ENCODE results near the gene MAP1B.
"Not testable (repeated sequence)": the region's sequence is repeated elsewhere in the genome, so short reads cannot be mapped to it uniquely, and the experiment has no call there.

The MAP1B gene

DNA sequence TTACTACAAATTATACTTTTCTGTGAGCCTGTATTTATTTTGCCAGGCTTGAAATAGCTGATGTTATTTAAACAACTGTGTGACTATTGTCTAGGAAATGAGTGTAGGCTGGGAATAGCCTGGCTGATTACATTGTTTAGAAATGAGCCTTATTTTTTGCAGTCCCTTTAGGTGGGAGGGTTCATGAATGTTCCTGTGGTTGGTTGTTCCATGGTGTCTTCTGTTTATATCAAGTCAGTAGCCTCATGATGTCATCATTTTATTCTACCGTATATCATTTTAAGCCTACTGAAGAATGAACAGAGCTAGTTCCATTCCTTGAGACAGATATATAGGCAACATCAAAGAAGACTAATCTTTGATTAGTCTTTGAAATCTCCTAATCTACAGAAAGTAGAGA lies 53.1 kb downstream of the MAP1B start:
- no peak for DNase-seq (ENCODE audit: low read depth in 2 of 2, low spot score in 1 of 2)

DNA sequence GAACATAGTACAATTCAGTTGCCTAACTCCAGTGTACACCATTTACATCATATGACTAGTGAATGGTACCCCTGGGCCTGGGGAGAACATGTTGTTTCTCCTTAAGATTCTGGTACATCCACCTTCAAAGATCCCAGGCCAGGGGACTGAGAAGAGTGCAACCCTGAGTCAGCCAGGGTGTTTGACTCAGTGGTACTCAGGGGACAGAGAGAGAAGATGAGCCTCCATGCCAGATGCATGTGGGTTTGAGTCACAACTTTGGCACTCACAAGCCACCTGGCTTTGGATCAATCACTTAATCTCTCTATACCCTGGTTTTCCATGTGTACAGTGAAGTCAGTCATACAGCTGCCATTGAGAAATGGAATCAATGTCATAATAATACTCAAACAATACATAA lies 53.7 kb downstream of the MAP1B start:
- no peak for DNase-seq (ENCODE audit: low read depth in 2 of 2, low spot score in 1 of 2)

DNA sequence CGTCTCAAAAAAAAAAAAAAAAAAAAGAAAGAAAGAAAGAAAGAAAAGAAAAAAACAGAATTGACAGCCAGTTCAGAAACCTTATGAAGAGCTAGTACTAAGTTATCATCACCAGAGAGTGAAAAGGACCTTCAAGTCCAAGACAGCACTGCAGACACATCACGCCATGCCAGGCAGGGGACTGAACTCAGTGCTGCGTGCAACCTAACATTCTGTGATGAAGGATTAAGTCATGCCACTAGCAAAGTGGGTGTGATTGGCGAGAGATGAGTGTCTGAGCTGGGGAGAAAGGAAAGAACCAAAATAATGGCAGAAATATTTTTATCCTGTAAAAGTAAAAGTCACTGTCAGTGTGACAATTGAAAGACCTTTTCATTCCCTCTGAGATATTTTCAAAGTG lies 54.7 kb downstream of the MAP1B start:
- no peak for DNase-seq (ENCODE audit: low read depth in 2 of 2, low spot score in 1 of 2)

DNA sequence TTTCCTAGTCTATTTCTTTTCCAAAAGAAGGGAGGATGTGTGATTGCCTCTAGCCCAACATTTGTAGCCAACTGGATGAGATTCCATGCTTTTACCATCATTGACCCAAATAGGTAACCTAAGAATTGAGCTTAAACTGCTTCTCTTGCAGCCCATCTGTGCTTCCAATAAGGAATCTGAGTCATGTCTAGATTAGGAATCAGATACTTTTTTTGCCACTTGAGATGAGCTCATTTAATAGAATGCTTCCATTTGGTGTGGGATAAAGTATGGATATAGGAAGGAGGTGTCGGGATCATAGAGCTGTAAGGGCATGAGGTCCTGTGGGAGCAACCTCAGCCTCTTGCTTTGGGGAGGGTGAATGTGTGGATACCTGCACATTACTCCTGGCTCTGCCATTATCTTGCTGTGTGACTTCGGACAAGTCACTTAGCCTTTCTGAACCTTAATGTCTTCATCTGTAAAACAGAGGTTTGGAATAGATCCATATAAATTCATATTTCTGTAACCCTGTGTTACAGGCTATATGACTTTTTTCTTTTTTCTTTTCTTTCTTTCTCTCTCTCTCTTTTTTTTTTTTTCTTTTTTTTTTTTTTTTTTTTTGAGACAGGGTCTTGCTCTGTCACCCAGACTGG lies 56.2 kb downstream of the MAP1B start:
- no peak for DNase-seq (ENCODE audit: low read depth in 2 of 2, low spot score in 1 of 2)

DNA sequence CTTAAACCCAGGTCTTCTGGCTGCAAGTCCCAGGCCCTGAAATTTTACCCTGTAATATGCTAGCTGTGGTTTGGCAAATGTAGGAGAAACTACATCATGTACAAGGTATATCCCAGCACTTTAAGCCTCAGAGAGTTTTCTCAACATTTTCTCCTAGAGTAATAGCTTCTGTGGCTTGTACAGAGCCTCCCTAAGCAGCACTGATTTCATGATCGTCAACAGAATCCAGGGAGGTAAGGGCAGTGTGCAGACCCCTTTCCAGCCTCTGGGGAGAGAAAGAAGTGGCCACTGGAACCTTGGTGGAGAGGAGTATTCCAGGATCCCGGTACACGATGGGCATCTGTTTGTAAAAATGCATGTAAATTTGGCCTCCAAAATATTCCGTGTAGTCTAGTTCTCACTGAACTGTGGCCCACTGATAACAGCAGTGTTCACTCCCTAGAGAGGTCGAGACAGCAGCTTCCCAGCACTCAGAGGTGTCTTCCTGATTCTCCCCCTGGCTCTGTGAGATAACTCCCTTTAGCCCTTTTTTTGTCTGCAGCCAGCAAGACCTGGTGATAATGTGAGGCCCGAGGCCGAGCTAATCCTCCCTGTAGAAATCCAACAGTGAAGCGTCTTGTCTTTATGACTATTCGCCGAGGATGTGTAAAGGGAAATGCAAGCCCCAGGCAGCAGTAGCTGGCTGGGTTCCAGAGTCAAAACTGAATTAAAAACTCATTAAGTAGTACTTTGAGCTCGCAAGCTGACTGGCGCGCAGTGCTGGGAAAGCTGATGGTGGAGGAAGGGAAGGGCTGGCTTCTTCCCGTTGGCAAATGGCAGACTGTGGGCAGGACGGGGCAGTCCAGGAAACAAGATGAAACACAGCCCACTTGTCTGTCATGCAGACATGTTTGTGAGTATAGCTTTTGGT lies 59.0 kb downstream of the MAP1B start:
- DNase-seq (ENCODE audit: low read depth in 2 of 2, low spot score in 1 of 2), result no peak

DNA sequence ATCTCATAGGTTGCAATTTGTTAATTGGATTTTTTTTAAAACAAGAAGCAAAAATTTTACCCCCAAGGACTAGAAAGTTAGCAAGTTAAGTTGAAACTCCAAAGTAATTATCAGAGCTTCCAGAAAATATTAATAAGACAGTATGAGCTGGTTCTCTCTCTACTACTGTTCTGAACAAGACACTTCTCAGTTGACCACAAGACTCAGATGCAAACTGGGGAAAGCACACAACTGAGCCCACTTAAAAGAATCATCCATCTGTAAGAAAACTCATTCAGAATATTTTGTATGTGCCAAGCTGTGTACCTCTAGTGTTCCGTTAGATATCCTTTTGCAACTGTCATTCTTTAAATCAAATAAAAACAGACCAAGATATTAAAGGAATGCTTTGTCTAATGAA lies 60.0 kb downstream of the MAP1B start:
- DNase-seq (ENCODE audit: low read depth in 2 of 2, low spot score in 1 of 2), result no peak

DNA sequence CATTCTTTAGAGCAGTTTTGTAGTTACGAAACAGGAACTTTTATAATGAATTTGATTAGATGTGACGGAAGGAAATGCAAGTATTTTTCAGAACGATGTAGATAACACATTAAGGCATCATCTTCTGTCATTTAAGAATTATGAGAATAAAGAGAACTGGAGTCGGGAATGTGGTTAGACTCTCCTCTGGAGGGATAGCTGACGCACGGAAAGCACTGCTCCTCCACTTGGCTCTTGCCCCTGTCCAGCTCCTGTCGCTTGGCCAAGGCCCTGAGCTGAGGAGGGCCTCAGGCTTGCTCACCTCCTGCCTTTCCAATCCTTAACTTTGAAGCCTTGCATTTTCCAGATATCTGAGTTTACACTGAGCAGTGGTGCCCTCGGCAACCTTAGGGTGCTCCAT lies 60.5 kb downstream of the MAP1B start:
- no peak for DNase-seq (ENCODE audit: low read depth in 2 of 2, low spot score in 1 of 2)

DNA sequence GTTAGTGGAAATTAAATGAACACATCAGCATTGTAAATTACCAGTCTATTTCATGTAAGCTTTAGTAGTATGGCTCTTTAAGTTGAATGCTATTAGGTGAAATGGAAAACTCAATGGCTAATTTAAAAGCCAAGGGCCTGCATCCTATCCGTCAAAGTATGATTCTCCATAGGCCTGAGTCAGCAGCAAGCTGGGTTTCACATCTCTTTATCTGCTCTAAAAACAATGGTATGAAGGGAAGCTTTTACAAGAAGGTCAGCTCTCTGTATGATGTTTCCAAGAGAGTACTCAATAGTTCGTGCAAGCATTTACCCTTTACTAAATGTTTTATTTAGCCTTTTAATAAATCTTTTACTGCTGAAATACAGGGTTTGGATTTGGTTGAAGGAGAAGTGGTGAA lies 62.8 kb downstream of the MAP1B start:
- DNase-seq (ENCODE audit: low read depth in 2 of 2, low spot score in 1 of 2), result no peak

DNA sequence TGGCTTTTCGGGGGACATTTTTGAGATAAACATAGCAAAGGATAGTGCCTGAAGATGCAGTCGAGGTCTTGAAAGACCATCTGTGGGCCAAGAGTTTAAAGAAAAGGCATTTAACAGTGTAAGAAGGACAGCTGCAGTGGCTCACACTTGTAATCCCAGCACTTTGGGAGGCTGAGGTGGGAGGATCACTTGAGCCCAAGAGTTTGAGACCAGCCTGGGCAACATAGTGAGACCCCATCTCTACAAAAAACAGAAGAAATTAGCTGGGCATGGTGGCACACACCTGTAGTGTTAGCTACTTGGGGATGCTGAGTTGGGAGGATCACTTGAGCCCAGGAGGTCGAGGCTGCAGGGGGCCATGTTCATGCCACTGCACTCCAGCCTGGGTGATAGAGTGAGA lies 63.9 kb downstream of the MAP1B start:
- DNase-seq (ENCODE audit: low read depth in 2 of 2, low spot score in 1 of 2), result not testable (repeated sequence)

DNA sequence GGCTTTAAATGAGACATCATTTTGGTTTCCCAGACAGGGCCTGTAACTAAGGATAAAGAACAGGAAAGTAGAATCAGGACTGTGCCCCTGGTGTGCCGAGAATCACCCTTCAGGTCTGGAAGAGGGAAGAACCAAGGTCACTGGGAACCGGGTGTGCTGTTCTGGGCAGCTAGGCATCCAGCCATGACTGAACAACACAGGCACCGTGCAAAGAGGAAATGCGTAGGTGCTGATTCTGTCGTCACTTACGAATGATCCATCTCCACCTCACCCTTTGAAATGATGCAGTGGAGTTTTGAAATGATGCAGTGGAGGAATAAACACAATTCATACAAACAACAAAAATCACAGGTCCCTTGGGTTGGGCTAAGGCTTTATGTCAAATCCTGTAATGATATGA lies 64.4 kb downstream of the MAP1B start:
- no peak for DNase-seq (ENCODE audit: low read depth in 2 of 2, low spot score in 1 of 2)

DNA sequence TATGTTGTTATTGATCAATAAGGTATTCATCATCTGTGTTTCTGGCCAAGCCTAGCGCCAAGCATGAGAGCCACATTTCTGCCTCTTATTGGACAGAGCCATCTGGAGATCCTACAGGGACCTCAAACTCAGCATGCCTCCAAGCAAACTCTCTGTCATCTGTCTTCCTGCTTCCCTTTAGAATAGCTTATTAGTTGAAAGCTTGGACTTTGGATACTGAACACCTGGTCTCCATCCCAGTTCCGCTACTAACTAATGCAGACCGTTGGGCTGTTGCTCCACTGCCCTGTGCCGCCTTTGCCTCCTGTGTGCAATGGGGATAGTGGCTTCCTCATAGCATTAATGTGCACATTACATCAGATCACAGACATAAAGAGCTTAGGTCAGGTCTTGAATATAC lies 65.5 kb downstream of the MAP1B start:
- no peak for DNase-seq (ENCODE audit: low read depth in 2 of 2, low spot score in 1 of 2)

DNA sequence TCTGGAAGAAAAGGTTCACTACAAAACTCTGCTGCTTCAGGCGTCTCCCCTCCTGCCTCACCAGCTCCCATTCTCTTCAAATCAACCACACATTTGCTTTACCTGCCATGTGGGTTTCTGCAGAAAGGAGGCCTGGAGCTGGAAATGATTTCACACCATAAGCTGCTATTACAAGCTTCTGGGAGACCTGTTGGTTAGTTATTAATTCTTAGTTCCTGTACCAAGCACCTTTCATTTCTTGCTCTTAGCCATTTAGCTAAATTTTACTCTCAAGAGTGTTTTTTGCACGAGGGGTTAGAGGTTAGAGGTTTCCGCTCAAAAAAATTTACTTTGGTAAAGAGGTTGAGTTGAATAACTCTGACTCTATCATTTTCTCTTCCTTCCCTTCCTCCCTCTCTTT lies 70.3 kb downstream of the MAP1B start:
- DNase-seq (ENCODE audit: low read depth in 2 of 2, low spot score in 1 of 2), result no peak

DNA sequence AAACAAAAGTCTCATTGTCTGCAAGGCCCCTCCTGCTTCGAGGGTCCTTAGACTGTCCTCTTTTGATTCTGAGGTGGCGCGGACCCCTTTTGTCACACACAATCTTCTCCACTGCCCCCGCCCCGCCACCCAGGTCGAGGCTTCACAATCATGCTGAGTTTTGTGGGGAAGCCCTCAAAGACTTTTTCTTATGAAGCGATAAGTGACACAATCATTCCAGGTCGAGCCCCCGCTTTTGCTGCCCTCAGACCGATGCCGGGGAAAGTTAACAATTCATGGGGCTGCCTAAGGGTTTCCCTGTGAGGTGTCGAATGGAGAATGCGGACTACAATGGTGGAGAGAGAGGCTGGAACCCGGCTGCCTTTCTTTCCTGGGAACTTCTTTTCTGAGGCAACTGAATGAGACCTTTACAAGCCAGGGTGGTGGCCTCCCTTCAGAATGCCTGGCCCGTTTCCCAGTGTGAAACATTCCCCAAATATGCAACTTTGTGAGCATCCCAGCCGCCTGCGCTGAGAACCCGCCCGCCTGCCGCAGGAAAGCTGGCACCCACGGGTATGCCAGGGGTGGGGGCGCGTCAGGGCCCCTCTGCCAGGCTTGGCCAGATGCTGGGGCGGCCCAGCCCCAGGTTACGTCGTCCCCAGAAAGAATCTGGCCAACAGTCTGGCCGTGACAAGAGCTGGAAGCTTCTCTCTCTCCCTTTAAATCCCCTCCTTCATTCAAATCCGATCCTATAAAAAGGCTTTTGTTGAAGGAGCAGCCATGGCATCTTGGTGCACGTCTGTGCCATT lies 71.9 kb downstream of the MAP1B start:
- no peak for DNase-seq (ENCODE audit: low read depth in 2 of 2, low spot score in 1 of 2)

DNA sequence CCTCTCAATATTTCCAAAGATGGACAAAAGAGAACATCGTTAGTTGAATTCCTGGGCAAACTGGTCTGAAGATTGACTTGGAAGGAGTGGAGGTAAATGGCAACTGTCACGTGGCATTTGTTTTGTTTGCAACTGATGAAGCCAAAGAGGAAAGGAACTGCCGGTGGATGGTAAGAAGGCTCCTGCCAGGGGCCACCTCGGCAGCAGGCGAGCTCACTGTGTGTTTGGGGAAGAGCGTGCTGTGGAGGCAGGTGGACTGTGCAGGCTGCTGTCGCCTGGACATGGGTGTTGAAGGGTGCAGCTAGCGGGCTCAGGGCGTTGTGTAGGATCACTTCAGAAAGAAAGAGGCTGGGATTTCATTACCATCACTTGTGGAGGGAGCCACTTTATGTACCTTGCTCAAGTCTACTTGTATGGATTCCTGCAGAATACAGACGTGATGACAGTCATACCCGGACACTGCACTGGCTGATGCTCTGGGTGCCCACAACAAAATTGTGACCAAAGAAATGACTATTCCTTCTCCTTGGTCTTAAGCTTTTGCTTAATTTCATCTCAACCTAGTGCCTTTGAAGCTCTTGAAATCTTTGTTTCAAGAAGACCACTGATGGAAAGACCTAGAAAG lies 72.7 kb downstream of the MAP1B start:
- no peak for DNase-seq (ENCODE audit: low read depth in 2 of 2, low spot score in 1 of 2)

DNA sequence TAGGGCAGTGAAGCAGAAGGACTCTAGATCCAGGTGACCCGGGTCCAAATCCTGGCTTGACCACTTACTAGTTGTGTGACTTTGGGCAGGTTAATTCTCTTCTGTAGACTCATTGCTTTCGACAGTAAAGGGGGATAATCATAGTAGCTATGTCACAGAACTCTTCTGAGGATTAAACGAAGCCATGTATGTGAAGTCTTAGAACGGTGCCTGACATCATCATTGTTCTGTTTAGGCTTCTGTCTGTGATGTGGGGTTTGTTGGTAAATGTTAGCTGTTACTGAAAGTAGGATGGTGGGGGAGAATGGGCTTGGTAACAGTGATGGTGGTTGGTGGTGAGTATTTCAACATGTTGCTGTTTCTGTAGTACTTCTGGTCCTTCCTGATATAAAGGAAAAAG lies 73.7 kb downstream of the MAP1B start:
- no peak for DNase-seq (ENCODE audit: low read depth in 2 of 2, low spot score in 1 of 2)

DNA sequence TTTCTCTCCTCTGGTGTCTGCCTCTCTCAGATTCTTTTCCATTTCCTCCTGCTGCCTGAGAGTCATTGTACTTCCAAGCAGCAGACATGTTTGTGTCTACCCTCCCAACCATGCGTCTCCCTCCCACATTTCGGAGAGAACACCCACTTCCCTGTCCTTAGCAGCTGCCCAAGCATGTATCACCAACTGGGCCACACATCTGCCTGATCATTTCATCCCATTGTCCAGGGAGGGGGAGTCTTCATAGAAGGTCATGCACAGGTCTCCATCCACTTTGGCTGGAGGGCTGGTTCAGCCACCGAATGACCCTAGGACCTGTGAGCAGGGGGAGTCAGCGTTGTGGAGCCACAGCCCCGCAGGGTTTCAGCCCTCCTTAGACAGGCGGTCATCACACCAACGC lies 75.4 kb downstream of the MAP1B start:
- DNase-seq (ENCODE audit: low read depth in 2 of 2, low spot score in 1 of 2), result no peak

DNA sequence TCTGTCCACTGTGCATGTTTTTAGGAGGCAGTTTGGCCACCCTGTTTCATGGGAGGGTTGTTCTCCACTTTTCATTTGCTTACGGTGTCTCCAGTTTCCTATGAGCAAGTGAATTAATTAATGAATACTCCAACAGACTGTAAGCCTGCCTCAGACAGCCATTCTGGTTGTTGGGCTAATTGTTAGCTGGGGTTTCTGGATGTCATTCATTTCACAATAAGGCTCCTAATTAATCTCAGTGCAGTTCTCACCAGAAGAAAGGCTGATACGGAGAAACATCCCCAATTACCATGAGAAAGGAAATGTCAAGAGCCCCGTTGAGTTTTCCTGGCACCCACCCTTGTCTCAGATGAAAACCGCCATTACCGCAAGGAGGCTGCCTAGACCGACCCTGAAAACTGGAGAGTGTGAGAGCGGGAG lies 75.8 kb downstream of the MAP1B start:
- no peak for DNase-seq (ENCODE audit: low read depth in 2 of 2, low spot score in 1 of 2)

DNA sequence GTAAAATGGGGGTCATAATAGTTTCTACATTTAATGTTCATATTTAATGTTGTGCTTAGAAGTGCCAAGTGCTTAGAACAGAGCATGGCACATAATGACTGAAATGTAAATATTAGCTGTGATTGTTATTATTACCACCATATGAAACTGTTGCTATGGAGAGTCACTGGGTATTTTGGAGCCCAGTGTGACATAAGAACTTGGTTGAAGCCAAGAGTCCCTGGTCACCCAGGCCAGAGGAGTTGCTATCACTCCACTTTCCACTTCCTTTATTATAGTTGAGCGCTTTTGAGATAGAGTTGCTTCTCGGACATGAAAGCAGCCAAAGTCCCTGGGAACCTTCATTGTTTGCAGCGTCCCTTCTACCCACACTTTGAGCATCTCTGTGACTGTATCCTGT lies 77.1 kb downstream of the MAP1B start:
- DNase-seq (ENCODE audit: low read depth in 2 of 2, low spot score in 1 of 2), result no peak

DNA sequence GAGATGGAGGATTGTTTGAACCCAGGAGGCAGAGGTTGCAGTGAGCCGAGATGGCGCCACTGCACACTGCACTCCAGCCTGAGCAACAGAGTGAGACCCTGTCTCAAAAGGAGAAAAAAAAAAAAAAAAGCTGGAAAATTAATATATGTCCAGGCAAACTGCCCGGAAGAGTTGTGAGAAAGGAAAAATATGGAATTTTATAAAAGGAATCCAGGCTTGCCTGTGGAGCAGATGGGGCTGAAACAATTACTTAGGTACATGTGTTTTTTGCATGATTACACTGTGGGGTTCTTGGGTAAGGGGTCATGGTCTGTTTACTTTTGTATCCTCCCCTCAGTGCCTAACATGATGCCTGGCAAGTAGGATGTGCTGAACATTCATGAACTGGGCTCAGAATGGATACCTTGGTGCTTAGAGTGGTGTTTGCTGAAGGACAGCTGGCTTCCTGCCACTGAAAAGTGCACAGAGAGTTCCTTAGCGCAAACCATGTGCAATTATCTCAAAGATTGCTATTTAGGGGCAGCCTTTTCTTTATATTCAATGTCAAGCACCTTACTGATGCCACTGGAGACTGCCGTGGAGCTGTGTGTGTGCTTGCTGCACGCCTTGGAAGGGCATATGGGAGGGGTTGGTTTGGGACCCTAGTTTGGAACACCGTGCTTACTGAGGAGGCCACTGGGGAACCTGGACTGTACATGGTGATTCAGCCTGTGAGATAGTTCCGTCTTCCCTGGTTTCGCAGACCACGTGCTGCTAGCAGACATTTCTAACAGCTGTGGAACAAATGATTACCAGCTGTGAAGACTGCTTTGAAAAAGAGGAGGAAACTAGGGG lies 78.4 kb downstream of the MAP1B start:
- DNase-seq (ENCODE audit: low read depth in 2 of 2, low spot score in 1 of 2), result no peak

DNA sequence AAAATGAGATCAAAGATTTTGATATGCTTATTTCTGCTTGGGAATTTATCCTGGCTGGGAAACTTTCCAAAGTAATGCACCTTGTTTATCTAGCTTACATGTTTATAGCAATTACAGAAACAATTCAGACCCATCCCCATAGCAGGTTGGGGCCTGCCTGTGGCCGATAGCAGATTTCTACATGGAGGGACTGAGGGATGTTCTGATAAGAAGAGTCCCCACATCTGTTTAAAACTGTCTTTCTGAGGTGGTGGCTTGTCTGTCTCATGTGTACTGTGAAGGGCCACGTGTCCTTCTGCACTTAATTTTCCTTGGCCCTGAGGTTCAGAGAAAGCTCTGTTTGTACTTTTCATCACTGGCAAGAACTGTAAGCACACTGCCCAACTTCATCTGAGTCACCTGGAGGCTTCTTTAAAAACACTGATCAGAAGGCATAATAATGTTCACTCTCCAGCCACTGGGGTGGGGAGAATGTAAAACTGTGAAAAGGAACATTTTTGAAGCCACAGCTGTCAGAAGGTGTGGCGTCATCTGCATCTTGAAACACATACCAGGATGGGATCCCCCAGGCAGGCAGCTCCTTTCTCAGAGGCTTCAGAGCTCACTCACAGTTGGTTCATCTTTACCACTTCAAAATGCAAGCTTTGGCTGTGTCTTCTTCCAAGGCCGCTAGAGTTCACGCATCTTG lies 80.3 kb downstream of the MAP1B start:
- no peak for DNase-seq (ENCODE audit: low read depth in 2 of 2, low spot score in 1 of 2)
